Fibroblast of pulmonary artery (primary cell): ENCODE results near the gene AEBP1.

Experiments
- DNase-seq: peaks from one replicate; pipeline ENCODE4 v3.0.0-alpha.2; 2010; ENCODE audit warnings: low read depth
- H3K4me3 ChIP-seq: replicated peaks from 2 replicates; pipeline ENCODE4 v1.5.1; 2011; ENCODE audit warnings: low read depth, mild to moderate bottlenecking, control low read depth, low read length, moderate library complexity
- CTCF ChIP-seq: IDR thresholded peaks from 2 replicates; pipeline ENCODE4 v1.5.1; 2011; ENCODE audit warnings: mild to moderate bottlenecking, control low read depth, low read length, inconsistent platforms; ENCODE audit errors: missing control alignments

Gene AEBP1

GRCh38 chr7:44086627-44087026 is 17.5 kb upstream of the AEBP1 start:
- TF ChIP-seq CTCF, result no peak
- no peak overlapping the region for H3K4me3 ChIP-seq
- DNase-seq, result no peak

- no peak for TF ChIP-seq CTCF
- peak; percentile 75 for DNase-seq
- no peak overlapping the region for H3K4me3 ChIP-seq
Measured at GRCh38 chr7:44087911-44088838, 16.0 kb upstream of the AEBP1 start.

GRCh38 chr7:44093102-44093641 is 11.0 kb upstream of the AEBP1 start:
- no peak overlapping the region for H3K4me3 ChIP-seq
- DNase-seq, result no peak
- no peak for TF ChIP-seq CTCF

- DNase-seq, result peak; percentile 19
- no peak for TF ChIP-seq CTCF
Measured at GRCh38 chr7:44094365-44094764, 9.8 kb upstream of the AEBP1 start.

GRCh38 chr7:44094883-44095592 is 9.1 kb upstream of the AEBP1 start:
- TF ChIP-seq CTCF, result no peak
- DNase-seq, result peak; percentile 23
- H3K4me3 ChIP-seq, result no peak overlapping the region

More at GRCh38 chr7:44094365-44094764, 9.8 kb upstream of the AEBP1 start:
- H3K4me3 ChIP-seq, result no peak overlapping the region

- TF ChIP-seq CTCF, result no peak
- DNase-seq, result no peak
Measured at GRCh38 chr7:44095781-44096180, 8.4 kb upstream of the AEBP1 start.

More at GRCh38 chr7:44095781-44096180, 8.4 kb upstream of the AEBP1 start:
- no peak overlapping the region for H3K4me3 ChIP-seq
